C4-2B (cell line): ENCODE results near the gene ZNF32.

Experiments
- ZFX ChIP-seq: fragments of 450-650 bp; IDR thresholded peaks from 2 replicates; pipeline ENCODE4 v1.6.1; 2017
- TF ChIP-seq, protein P1 (sequence below): fragments of 450-650 bp; conservative IDR thresholded peaks from 2 replicates; pipeline ENCODE4 v1.5.1; 2017; ENCODE audit warnings: mild to moderate bottlenecking

DNA sequence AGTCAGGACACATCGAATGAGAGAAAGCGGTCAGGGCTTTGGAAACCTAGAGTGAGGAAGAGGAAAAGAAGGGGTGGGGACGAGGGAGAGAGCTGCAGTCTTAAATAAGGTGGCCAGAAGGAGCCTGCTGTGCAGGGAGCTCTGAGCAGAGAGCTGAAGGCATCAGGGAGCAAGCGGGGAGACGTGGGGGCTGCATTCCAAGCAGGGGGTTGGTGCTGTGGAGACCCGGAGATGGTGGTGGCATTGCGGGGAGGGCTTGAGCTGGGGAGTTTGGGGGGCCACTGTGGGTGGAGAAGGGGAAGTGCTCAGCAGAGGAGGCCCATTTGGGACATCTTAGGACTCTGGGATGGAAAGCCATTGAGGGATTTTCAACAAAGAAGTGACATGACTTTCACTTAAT, 38.7 kb upstream of the ZNF32 start:
- TF ChIP-seq, protein P1, sequence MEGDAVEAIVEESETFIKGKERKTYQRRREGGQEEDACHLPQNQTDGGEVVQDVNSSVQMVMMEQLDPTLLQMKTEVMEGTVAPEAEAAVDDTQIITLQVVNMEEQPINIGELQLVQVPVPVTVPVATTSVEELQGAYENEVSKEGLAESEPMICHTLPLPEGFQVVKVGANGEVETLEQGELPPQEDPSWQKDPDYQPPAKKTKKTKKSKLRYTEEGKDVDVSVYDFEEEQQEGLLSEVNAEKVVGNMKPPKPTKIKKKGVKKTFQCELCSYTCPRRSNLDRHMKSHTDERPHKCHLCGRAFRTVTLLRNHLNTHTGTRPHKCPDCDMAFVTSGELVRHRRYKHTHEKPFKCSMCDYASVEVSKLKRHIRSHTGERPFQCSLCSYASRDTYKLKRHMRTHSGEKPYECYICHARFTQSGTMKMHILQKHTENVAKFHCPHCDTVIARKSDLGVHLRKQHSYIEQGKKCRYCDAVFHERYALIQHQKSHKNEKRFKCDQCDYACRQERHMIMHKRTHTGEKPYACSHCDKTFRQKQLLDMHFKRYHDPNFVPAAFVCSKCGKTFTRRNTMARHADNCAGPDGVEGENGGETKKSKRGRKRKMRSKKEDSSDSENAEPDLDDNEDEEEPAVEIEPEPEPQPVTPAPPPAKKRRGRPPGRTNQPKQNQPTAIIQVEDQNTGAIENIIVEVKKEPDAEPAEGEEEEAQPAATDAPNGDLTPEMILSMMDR = no peak
- no peak for TF ChIP-seq ZFX
